NCI-H82 treated with DMSO at 0.1 percent for 48 hours (cell line): Measurements from ENCODE around the gene SIGLEC8.

ENCODE experiments used
- DNase-seq: peaks from one replicate; lab custom pipeline; 2025; ENCODE audit not compliant: unreplicated experiment; lab: John Stamatoyannopoulos, UW

Gene SIGLEC8

GRCh38 chr19:51407511-51408131, 50.6 kb downstream of the SIGLEC8 start:
- no peak for DNase-seq

GRCh38 chr19:51402117-51402516, 56.1 kb downstream of the SIGLEC8 start:
- no peak for DNase-seq
